Measurements from ENCODE around the gene LBH. TPM values are rescaled to one million over a fixed set of nuclear protein-coding genes. Genes with fewer than 3 reads are reported as not detected.

Gene LBH
- total and polyA plus RNA-seq, 2 donors (not counting 3 experiments of a cell fraction or from before 2014, with no cell fraction given): 5.3 to 5.5 TPM

DNA sequence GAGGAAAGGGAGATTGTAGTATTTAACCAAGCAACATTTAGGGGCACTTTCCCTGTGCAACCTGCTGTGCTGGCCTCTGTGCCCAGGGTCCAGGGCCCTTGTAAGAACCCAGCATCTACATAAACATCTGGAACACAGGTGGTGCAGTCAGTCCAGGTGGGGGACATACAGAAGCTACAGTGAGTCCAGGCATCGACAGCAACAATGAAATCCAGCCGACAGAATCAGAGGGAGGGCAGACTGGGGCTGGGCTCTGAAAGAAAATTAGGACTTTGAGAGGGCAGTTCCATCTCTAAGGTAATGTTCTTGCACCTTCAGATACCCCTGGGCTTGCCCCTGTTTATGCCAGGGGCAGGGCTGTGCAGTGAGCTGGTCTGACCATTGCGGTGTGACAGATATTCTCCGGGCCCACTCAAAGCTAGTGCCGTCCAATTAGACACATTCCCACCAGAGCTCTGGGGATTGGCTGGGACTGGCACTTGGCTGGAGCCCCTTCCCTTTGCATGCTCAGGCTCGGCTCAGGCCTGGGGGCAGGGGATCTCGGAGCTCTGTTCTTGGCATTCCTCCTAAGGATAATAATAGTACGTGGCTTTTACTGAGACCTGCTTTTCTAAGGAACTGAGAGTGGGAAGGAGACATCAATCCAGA lies 5.4 kb downstream of the LBH start:
- dilution Hi-C loops (cut with MboI; ENCODE audit: extremely low pct_ligation_motif_present, low sequenced_read_pairs) (no loop called here), intact Hi-C loops (cut with micrococcal nuclease) (no loop called here)
- BruUV-seq (replicated peaks): no TSS peak
- Histone ChIP-seq H3K9me3 (replicated peaks; ENCODE audit: control insufficient read depth, insufficient read depth, low read length) (no peaks in the 10 kb centered on the region), H3K4me2 (ENCODE audit: insufficient read depth, low read length) (no peak overlapping the region), H4K20me1 (replicated peaks; ENCODE audit: control insufficient read depth, extremely low read depth, insufficient read depth, low read length) (no peaks in the 10 kb centered on the region), H3K9me1 (replicated peaks; ENCODE audit: control insufficient read depth, extremely low read depth, insufficient read depth, low read length) (no peaks in the 10 kb centered on the region), H3K27ac (ENCODE audit: insufficient read depth, low read depth, low read length) (no peak overlapping the region), H3K4me3 (replicated peaks in 1 of 3; ENCODE audit: insufficient read depth in 1 of 3, low read depth in 1 of 3, low read length in 3 of 3) (no peak overlapping the region), H3K36me3 (ENCODE audit: control insufficient read depth in 2 of 2, extremely low read depth in 1 of 2, insufficient read depth in 2 of 2, low read length in 2 of 2) (no peaks in the 10 kb centered on the region), H3K27me3 (ENCODE audit: control insufficient read depth in 2 of 2, insufficient read depth in 2 of 2, low read length in 2 of 2) (peaks cover 17 to 22% of the 10 kb centered on the region in 2 experiments), H3K9ac (replicated peaks; ENCODE audit: extremely low read depth, insufficient read depth, low read length) (no peak overlapping the region), H2AFZ (ENCODE audit: low read depth, low read length) (no peak overlapping the region), H3K79me2 (ENCODE audit: control insufficient read depth, insufficient read depth, low read length) (no peaks in the 10 kb centered on the region), H3K4me1 (ENCODE audit: control insufficient read depth, extremely low read depth, insufficient read depth, low read length) (peaks cover 4% of the 10 kb centered on the region)
- ChIA-PET CTCF (interaction anchor here (0.6 to 1.6 kb wide), 4 partner anchors 15 to 475 kb away, joined by 3 to 6 read pairs (median 4); no protein-coding TSS in a partner anchor), POLR2A (no interaction called here)
- FAIRE-seq (no peak), DNase-seq (ENCODE audit: low read depth, low spot score) (no peak)
- TF ChIP-seq MYC (IDR thresholded peaks at IDR 0.05; ENCODE audit: low read depth, low read length) (no peak), EZH2 (IDR thresholded peaks at IDR 0.05; ENCODE audit: borderline replicate concordance, low read depth, low read length, severe bottlenecking) (no peak), POLR2A (IDR thresholded peaks at IDR 0.05; ENCODE audit: low read depth, low read length) (no peak), JUN (IDR thresholded peaks at IDR 0.05; ENCODE audit: borderline replicate concordance, insufficient read depth, insufficient read length, low read depth) (no peak)
- TF ChIP-seq, protein P1, sequence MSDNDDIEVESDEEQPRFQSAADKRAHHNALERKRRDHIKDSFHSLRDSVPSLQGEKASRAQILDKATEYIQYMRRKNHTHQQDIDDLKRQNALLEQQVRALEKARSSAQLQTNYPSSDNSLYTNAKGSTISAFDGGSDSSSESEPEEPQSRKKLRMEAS (IDR thresholded peaks at IDR 0.05; ENCODE audit: insufficient read depth, insufficient read length): no peak

DNA sequence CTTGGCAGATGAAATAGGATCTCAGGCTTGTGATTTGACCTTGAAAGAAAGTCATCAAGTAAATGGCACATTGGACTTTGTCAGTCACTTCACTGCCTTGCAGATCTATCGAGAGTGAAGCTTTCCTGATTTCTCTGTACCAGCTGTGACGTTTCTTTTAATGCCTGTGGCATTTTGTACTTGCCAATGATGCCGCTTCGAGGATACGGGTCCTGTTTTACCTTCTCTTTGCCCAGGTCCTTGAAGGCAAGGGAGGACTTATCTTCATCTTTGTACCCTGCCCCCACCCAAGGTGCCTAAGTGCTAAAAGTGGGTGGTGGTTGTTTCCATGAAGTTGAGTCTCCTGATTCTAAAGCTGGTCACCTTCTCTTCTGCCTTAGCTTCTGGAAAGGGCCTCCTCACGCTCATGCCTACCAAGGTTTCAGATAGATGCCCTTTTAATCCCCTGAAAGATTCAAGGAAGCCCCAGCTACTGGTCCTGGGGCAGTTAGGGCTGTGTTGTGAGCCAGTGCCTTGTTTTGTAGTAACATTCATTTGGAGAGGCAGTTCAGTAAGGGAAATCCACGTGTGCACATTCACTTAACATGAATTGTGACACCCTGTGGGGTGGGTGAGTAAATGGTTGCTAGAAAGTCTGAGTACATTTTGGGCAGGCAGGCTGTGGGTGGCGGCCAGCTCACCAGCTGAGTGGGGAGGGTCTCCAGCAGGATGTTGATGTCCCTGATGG lies 6.1 kb downstream of the LBH start:
- H3K4me1 ChIP-seq (ENCODE audit: control insufficient read depth, extremely low read depth, insufficient read depth, low read length): peaks cover under 1% of the 10 kb centered on the region
- dilution Hi-C loops (cut with MboI; ENCODE audit: extremely low pct_ligation_motif_present, low sequenced_read_pairs): no loop called here
- H3K4me3 ChIP-seq (replicated peaks in 1 of 3; ENCODE audit: insufficient read depth in 1 of 3, low read depth in 1 of 3, low read length in 3 of 3): no peak overlapping the region
- BruUV-seq (replicated peaks): no TSS peak
- H3K9me3 ChIP-seq (replicated peaks; ENCODE audit: control insufficient read depth, insufficient read depth, low read length): no peaks in the 10 kb centered on the region
- no peak overlapping the region for H3K9ac ChIP-seq (replicated peaks; ENCODE audit: extremely low read depth, insufficient read depth, low read length)
- no peaks in the 10 kb centered on the region for H4K20me1 ChIP-seq (replicated peaks; ENCODE audit: control insufficient read depth, extremely low read depth, insufficient read depth, low read length)
- intact Hi-C loops (cut with micrococcal nuclease): no loop called here
- ChIA-PET POLR2A (no interaction called here), CTCF (interaction anchor here (0.8 to 2.6 kb wide), 6 partner anchors 13 to 474 kb away, joined by 3 to 16 read pairs (median 6); no protein-coding TSS in a partner anchor)
- H3K79me2 ChIP-seq (ENCODE audit: control insufficient read depth, insufficient read depth, low read length): no peaks in the 10 kb centered on the region
- H3K27me3 ChIP-seq (ENCODE audit: control insufficient read depth in 2 of 2, insufficient read depth in 2 of 2, low read length in 2 of 2): peaks cover 17 to 19% of the 10 kb centered on the region in 2 experiments
- H2AFZ ChIP-seq (ENCODE audit: low read depth, low read length): no peak overlapping the region
- no peak overlapping the region for H3K27ac ChIP-seq (ENCODE audit: insufficient read depth, low read depth, low read length)
- H3K36me3 ChIP-seq (ENCODE audit: control insufficient read depth in 2 of 2, extremely low read depth in 1 of 2, insufficient read depth in 2 of 2, low read length in 2 of 2): no peaks in the 10 kb centered on the region
- DNase-seq (ENCODE audit: low read depth, low spot score) (no peak), FAIRE-seq (no peak)
- TF ChIP-seq, protein P2, sequence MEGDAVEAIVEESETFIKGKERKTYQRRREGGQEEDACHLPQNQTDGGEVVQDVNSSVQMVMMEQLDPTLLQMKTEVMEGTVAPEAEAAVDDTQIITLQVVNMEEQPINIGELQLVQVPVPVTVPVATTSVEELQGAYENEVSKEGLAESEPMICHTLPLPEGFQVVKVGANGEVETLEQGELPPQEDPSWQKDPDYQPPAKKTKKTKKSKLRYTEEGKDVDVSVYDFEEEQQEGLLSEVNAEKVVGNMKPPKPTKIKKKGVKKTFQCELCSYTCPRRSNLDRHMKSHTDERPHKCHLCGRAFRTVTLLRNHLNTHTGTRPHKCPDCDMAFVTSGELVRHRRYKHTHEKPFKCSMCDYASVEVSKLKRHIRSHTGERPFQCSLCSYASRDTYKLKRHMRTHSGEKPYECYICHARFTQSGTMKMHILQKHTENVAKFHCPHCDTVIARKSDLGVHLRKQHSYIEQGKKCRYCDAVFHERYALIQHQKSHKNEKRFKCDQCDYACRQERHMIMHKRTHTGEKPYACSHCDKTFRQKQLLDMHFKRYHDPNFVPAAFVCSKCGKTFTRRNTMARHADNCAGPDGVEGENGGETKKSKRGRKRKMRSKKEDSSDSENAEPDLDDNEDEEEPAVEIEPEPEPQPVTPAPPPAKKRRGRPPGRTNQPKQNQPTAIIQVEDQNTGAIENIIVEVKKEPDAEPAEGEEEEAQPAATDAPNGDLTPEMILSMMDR (IDR thresholded peaks at IDR 0.05; ENCODE audit: extremely low read depth in 1 of 2, insufficient read depth in 1 of 2, low read depth in 1 of 2, low read length in 2 of 2): no peak
- no peak for TF ChIP-seq POLR2A (IDR thresholded peaks at IDR 0.05; ENCODE audit: low read depth, low read length)
- no peaks in the 10 kb centered on the region for H3K9me1 ChIP-seq (replicated peaks; ENCODE audit: control insufficient read depth, extremely low read depth, insufficient read depth, low read length)
- no peak overlapping the region for H3K4me2 ChIP-seq (ENCODE audit: insufficient read depth, low read length)

Measured in endothelial cell of umbilical vein (primary cell).